HL-60 (cell line): ENCODE measurements around the gene IL20RB.

Experiments
- POLR2AphosphoS5 ChIP-seq: IDR thresholded peaks from 2 replicates; pipeline ENCODE4 v1.6.1; 2012; ENCODE audit warnings: low read depth
- SPI1 ChIP-seq: IDR thresholded peaks from 2 replicates; pipeline ENCODE4 v1.6.1; 2012; ENCODE audit warnings: low read depth, mild to moderate bottlenecking, borderline replicate concordance
- TF ChIP-seq, protein P1 (sequence below): IDR thresholded peaks from one replicate; pipeline ENCODE4 v1.5.1; 2011; ENCODE audit warnings: low read length, control low read depth, inconsistent platforms; ENCODE audit not compliant: insufficient read depth
- TF ChIP-seq, protein P2 (sequence below): IDR thresholded peaks from 2 replicates; pipeline ENCODE4 v1.6.1; 2012; ENCODE audit warnings: low read depth; ENCODE audit not compliant: insufficient replicate concordance

DNA sequence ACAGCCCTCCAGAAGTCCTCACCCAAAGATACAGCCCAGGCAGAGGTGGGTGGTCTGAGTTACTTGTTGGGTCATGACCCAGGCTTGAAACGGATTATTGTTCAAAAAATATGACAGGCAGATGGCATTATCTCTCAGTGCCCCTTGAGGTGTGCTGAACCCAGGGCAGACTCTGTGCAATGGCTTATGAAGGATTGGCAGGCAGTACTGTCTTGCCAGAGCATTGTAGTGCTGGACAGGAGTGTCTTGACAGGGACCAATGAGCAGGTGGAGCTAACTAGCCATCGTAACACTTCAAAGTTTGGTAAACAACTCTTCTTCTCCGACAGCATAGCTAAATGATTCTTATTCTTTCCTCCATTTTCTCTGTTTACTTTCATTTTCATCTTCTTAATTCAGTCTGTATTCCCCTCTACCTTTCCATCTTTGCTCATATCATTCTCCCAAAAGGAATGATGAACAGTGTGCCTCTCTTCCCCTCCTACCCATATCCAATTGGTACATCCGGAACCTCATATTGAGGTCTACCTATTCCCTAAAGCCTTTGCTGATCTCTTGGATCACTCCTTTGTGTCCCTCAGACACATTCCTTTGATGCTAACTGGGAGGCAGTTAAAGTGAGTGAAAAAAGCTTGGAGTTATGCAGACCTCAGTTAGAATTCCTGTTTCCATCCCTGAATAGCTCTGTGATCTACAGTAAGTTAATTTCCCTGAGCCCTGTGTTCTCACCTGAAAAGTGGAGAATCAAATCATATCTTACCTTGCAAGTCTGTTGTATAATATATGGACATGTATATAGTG, 2.6 kb upstream of the IL20RB start:
- TF ChIP-seq, protein P1, sequence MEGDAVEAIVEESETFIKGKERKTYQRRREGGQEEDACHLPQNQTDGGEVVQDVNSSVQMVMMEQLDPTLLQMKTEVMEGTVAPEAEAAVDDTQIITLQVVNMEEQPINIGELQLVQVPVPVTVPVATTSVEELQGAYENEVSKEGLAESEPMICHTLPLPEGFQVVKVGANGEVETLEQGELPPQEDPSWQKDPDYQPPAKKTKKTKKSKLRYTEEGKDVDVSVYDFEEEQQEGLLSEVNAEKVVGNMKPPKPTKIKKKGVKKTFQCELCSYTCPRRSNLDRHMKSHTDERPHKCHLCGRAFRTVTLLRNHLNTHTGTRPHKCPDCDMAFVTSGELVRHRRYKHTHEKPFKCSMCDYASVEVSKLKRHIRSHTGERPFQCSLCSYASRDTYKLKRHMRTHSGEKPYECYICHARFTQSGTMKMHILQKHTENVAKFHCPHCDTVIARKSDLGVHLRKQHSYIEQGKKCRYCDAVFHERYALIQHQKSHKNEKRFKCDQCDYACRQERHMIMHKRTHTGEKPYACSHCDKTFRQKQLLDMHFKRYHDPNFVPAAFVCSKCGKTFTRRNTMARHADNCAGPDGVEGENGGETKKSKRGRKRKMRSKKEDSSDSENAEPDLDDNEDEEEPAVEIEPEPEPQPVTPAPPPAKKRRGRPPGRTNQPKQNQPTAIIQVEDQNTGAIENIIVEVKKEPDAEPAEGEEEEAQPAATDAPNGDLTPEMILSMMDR, result no peak
- TF ChIP-seq, protein P2, sequence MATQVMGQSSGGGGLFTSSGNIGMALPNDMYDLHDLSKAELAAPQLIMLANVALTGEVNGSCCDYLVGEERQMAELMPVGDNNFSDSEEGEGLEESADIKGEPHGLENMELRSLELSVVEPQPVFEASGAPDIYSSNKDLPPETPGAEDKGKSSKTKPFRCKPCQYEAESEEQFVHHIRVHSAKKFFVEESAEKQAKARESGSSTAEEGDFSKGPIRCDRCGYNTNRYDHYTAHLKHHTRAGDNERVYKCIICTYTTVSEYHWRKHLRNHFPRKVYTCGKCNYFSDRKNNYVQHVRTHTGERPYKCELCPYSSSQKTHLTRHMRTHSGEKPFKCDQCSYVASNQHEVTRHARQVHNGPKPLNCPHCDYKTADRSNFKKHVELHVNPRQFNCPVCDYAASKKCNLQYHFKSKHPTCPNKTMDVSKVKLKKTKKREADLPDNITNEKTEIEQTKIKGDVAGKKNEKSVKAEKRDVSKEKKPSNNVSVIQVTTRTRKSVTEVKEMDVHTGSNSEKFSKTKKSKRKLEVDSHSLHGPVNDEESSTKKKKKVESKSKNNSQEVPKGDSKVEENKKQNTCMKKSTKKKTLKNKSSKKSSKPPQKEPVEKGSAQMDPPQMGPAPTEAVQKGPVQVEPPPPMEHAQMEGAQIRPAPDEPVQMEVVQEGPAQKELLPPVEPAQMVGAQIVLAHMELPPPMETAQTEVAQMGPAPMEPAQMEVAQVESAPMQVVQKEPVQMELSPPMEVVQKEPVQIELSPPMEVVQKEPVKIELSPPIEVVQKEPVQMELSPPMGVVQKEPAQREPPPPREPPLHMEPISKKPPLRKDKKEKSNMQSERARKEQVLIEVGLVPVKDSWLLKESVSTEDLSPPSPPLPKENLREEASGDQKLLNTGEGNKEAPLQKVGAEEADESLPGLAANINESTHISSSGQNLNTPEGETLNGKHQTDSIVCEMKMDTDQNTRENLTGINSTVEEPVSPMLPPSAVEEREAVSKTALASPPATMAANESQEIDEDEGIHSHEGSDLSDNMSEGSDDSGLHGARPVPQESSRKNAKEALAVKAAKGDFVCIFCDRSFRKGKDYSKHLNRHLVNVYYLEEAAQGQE, result no peak
- TF ChIP-seq SPI1, result no peak
- TF ChIP-seq POLR2AphosphoS5, result no peak
